Esophagus muscularis mucosa (tissue), 4 donors: ENCODE data around the gene WFIKKN1. TPM values are rescaled to one million over a fixed set of nuclear protein-coding genes. Genes with fewer than 3 reads are reported as not detected.

Experiments used
- DNase-seq: peaks from one replicate; pipeline ENCODE4 v3.0.0-alpha.2; 2017; ENCODE audit errors: extremely low spot score
- H3K27ac ChIP-seq, 4 donors: fragments of 200-600 bp; sonication (generic); replicated peaks in 1 of 4; 1 replicate in 3 of 4; 2 replicates in 1 of 4; pipeline ENCODE4 v1.5.1; 2016 to 2019; ENCODE audit warnings: mild to moderate bottlenecking in 1 of 4
- H3K27me3 ChIP-seq, 4 donors: fragments of 200-600 bp; sonication (generic); one replicate each; pipeline versions ENCODE4 v1.5.1 to v1.6.0; 2016 to 2019
- H3K36me3 ChIP-seq, 4 donors: fragments of 200-600 bp; sonication (generic); one replicate each; pipeline ENCODE4 v1.5.1; 2016 to 2019
- H3K4me1 ChIP-seq, 4 donors: fragments of 200-600 bp; sonication (generic); one replicate each; pipeline ENCODE4 v1.5.1; 2016 to 2019
- H3K4me3 ChIP-seq, 4 donors: fragments of 200-600 bp; sonication (generic); 1 replicate in 2 of 4; 2 replicates in 2 of 4; pipeline ENCODE4 v1.5.1; 2016 to 2019; ENCODE audit warnings: mild to moderate bottlenecking in 4 of 4, moderate library complexity in 1 of 4
- H3K9me3 ChIP-seq, 4 donors: fragments of 200-600 bp; sonication (generic); 1 replicate in 3 of 4; 2 replicates in 1 of 4; pipeline ENCODE4 v1.5.1; 2016 to 2019
- EP300 ChIP-seq: sonication (generic); formaldehyde crosslinking; IDR thresholded peaks from one replicate; pipeline ENCODE4 v1.6.1; 2017; ENCODE audit warnings: antibody characterized with exemption
- POLR2A ChIP-seq: fragments of 450-650 bp; IDR thresholded peaks from one replicate; pipeline ENCODE4 v1.6.1; 2017; ENCODE audit warnings: antibody characterized with exemption, moderate library complexity, mild to moderate bottlenecking, low read depth
- POLR2AphosphoS5 ChIP-seq, 2 donors: sonication (generic); formaldehyde crosslinking; IDR thresholded peaks; one replicate each; pipeline ENCODE4 v1.6.1; 2017; ENCODE audit warnings: antibody characterized with exemption in 2 of 2
- WGBS: methylation state at CpG from one replicate; pipeline ENCODE4 v1.1.5; 2018; 5-methylcytosine and 5-hydroxymethylcytosine counted together
- intact Hi-C: fragments of 100-400 bp; cut with DNase I; formaldehyde crosslinking; loops from one replicate; pipeline ENCODE4 v1.15.1; 2023
- total RNA-seq, 4 donors: library from RNA; depleted of rRNA; stranded (reverse); fragments of >200 nt; gene quantifications; one replicate each; pipeline versions ENCODE4 v1.1.0 to v1.2.1, GENCODE V29; 2016
- TF ChIP-seq, protein P1 (sequence below), 3 experiments: fragments of 200-600 bp in 2 of 3; fragments of 450-650 bp in 1 of 3; sonication (generic) in 2 of 3; IDR thresholded peaks; one replicate each; pipeline ENCODE4 v1.5.1; 2017 to 2019; ENCODE audit warnings: antibody characterized with exemption in 3 of 3, mild to moderate bottlenecking in 2 of 3, moderate library complexity in 1 of 3

WFIKKN1 gene
- total RNA-seq, 4 donors from 2014 or later: 0.33 to 0.80 (median 0.43) TPM

DNA sequence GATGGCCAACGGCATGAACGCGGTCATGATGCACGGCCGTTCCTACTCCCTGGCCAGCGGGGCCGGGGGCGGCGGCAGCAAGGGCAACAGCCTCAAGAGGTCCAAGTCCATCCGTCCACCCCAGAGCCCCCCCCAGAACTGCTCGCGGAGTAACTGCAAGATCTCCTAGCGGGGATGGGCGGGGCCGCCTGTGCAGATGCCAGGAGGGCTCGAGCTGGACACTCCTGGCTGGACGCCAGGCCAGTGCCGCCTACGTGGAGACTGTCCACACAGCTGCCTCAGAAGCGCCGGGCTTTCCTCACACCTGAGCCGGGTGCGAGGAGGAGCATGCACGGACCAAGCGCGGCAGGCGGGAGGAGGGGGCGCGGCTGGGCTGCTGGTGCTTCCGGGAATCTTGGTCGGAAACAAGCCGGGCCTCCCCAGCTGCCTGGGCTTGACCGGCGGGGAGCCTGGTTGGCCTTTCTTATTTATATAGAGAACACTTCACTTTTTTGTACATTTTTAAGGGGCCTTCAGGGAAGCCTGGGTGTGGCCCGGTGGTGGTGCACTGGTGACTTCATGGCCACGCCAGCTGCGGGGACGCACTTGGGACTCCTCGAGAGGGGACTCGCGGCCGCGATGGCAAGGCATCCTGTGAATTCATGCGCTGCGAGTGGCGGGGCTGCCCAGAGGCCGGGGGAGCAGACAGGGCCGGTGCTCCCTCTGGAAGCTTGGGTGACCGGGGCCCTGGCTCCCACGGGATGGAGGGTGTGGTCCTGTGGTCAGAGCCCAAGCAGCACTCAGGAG is 3.1 kb upstream of the WFIKKN1 start:
- Histone ChIP-seq H3K36me3 (peaks cover 0 to 47% (median 38%) of the 10 kb centered on the region in 4 donors), H3K9me3 (no peaks in the 10 kb centered on the region), H3K4me3 (no peak overlapping the region), H3K4me1 (peaks cover 11 to 33% (median 25%) of the 10 kb centered on the region in 4 donors), H3K27me3 (peaks cover 0 to 16% (median 0%) of the 10 kb centered on the region in 4 donors), H3K27ac (peak overlapping the region in 2 of 4 donors; percentile 27 to 51)
- no peak for TF ChIP-seq POLR2AphosphoS5 (IDR thresholded peaks at IDR 0.05)
- intact Hi-C loops: no loop called here
- DNase-seq: no peak
- 88% methylated on average over 32 of the region's 50 CpGs for WGBS

DNA sequence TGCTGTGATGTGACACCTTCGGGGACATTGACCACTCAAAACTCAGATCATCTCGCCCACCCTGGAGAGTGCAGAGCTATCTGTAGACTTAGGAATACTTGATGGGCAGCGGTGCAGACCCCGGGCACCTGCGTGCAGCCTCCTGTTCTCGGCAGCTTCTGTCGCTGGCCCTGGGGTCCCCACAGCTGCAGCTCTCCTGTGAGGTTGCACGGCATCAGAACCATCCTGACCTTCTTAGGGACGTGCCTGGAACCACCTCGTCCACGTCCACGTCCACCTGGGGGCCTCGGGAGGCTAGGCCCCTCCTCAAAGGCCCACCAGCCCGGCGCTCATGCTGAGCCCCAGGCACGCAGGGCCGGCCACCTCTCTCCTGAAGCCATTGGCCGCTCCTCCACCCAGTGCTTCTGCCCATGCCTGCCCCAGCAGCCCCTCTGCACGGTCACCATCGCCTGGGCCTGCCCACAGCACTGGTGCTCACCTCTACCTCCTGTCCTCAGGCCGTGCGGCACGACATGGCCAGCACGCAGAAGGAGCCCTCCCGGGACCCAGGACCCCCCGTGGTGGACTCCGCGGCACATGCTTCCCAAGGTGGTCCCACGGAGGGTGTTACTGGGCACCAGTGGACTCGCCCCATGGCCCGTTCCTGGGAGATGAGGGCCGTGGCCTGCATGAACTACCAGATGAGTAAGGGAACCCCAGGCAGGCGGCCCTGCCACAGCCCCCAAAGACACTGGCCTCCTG is 2.3 kb upstream of the WFIKKN1 start:
- H3K4me3 ChIP-seq: no peak overlapping the region
- no peak for DNase-seq
- intact Hi-C loops: no loop called here
- WGBS: 98% methylated on average over 27 of the region's 33 CpGs
- H3K4me1 ChIP-seq: peaks cover 11 to 33% (median 25%) of the 10 kb centered on the region in 4 donors
- TF ChIP-seq EP300: no peak
- no peak for TF ChIP-seq POLR2A
- TF ChIP-seq, protein P1, sequence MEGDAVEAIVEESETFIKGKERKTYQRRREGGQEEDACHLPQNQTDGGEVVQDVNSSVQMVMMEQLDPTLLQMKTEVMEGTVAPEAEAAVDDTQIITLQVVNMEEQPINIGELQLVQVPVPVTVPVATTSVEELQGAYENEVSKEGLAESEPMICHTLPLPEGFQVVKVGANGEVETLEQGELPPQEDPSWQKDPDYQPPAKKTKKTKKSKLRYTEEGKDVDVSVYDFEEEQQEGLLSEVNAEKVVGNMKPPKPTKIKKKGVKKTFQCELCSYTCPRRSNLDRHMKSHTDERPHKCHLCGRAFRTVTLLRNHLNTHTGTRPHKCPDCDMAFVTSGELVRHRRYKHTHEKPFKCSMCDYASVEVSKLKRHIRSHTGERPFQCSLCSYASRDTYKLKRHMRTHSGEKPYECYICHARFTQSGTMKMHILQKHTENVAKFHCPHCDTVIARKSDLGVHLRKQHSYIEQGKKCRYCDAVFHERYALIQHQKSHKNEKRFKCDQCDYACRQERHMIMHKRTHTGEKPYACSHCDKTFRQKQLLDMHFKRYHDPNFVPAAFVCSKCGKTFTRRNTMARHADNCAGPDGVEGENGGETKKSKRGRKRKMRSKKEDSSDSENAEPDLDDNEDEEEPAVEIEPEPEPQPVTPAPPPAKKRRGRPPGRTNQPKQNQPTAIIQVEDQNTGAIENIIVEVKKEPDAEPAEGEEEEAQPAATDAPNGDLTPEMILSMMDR (IDR thresholded peaks at IDR 0.05): no peak
- no peak for TF ChIP-seq POLR2AphosphoS5 (IDR thresholded peaks at IDR 0.05)
- H3K36me3 ChIP-seq: peaks cover 7 to 55% (median 46%) of the 10 kb centered on the region in 4 donors
- no peaks in the 10 kb centered on the region for H3K9me3 ChIP-seq
- no peak overlapping the region for H3K27ac ChIP-seq
- H3K27me3 ChIP-seq: peaks cover 0 to 21% (median 0%) of the 10 kb centered on the region in 4 donors

DNA sequence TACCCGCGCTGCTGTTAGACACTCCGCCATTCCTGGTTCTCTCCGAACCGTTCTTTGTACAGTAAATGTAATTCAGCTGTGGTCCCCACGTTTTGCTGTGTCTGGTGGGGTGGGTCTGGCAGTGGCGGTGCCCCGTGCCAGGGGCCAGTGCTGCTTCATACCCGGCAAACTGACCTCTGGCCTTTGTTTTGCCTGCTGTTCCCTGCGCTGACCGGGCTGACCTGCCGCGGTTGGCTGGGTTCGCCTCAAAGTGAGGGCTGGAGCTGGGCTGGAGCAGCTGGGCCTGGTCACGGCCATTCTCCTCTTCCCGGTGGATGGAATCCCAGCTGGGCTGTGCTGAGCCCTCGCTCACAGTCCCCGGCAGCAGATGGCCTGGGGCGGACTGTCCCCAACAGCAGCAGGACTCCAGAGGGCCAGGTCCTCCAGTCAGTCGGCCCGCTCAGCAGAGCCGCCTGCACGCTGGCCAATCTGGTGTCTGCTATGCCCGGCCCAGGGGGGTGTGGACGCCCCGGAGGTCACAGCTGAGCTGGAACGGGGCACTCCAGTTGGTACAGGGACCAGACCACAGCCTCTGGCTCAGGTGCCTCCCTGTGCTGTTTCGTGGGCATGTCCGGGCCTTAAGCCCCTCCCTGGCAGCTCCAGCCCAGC is 1.5 kb upstream of the WFIKKN1 start:
- Histone ChIP-seq H3K4me3 (no peak overlapping the region), H3K9me3 (no peaks in the 10 kb centered on the region), H3K4me1 (peaks cover 11 to 34% (median 26%) of the 10 kb centered on the region in 4 donors), H3K27ac (no peak overlapping the region), H3K36me3 (peaks cover 10 to 64% (median 54%) of the 10 kb centered on the region in 4 donors), H3K27me3 (peaks cover 0 to 21% (median 0%) of the 10 kb centered on the region in 4 donors)
- intact Hi-C loops: no loop called here
- DNase-seq: no peak
- 75% methylated on average over 9 of the region's 29 CpGs for WGBS
- TF ChIP-seq POLR2A (no peak), EP300 (no peak), POLR2AphosphoS5 (IDR thresholded peaks at IDR 0.05) (no peak)
- TF ChIP-seq, protein P1 (IDR thresholded peaks at IDR 0.05): no peak

DNA sequence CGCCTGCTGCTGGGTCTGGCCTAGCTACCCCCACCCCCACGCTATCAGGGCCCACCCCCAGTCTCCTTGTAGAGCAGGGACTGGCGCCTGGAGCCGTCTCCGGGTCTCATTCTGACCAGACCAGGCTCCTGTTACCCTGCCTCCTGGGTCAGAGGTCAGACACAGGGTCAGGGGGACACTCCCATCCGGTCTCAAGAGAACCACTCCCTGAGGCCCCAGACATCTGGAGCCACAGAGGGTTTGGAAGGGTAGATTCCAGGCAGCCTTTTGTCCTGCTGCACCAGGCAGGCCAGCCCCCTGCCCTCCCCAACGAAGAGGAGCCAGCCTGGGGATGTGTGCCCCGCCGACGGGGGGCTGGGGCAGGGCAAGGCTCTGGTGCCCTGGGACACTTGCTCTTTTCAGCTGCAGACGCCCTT is 944 bp upstream of the WFIKKN1 start:
- Histone ChIP-seq H3K27me3 (peaks cover 0 to 21% (median 0%) of the 10 kb centered on the region in 4 donors), H3K9me3 (no peaks in the 10 kb centered on the region), H3K36me3 (peaks cover 10 to 67% (median 57%) of the 10 kb centered on the region in 4 donors), H3K4me3 (no peak overlapping the region), H3K4me1 (peaks cover 14 to 39% (median 30%) of the 10 kb centered on the region in 4 donors), H3K27ac (no peak overlapping the region)
- no peak for DNase-seq
- TF ChIP-seq POLR2AphosphoS5 (IDR thresholded peaks at IDR 0.05): no peak
- TF ChIP-seq, protein P1 (IDR thresholded peaks at IDR 0.05): no peak
- intact Hi-C loops: no loop called here
- 63% methylated on average over 1 of the region's 11 CpGs for WGBS
